ENCODE results near the gene CDC37L1.

GRCh38 chr9:4686584-4686983 is 7.2 kb downstream of the CDC37L1 start:
- TF ChIP-seq, protein P1, sequence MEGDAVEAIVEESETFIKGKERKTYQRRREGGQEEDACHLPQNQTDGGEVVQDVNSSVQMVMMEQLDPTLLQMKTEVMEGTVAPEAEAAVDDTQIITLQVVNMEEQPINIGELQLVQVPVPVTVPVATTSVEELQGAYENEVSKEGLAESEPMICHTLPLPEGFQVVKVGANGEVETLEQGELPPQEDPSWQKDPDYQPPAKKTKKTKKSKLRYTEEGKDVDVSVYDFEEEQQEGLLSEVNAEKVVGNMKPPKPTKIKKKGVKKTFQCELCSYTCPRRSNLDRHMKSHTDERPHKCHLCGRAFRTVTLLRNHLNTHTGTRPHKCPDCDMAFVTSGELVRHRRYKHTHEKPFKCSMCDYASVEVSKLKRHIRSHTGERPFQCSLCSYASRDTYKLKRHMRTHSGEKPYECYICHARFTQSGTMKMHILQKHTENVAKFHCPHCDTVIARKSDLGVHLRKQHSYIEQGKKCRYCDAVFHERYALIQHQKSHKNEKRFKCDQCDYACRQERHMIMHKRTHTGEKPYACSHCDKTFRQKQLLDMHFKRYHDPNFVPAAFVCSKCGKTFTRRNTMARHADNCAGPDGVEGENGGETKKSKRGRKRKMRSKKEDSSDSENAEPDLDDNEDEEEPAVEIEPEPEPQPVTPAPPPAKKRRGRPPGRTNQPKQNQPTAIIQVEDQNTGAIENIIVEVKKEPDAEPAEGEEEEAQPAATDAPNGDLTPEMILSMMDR (IDR thresholded peaks at IDR 0.05): no peak
- TF ChIP-seq POLR2A (IDR thresholded peaks at IDR 0.05): no peak
